ENCODE data around the gene STPG3.
"Not testable (repeated sequence)": the region's sequence is repeated elsewhere in the genome, so short reads cannot be mapped to it uniquely, and the experiment has no call there.

DNA sequence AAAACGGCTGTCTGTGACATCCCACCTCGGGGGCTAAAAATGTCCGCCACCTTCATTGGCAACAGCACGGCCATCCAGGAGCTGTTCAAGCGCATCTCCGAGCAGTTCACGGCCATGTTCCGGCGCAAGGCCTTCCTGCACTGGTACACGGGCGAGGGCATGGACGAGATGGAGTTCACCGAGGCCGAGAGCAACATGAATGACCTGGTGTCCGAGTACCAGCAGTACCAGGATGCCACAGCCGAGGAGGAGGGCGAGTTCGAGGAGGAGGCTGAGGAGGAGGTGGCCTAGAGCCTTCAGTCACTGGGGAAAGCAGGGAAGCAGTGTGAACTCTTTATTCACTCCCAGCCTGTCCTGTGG is 7.8 kb upstream of the STPG3 start:
- not testable (repeated sequence) for TF ChIP-seq BCL6 (CRISPR knock-in tag; IDR thresholded peaks at IDR 0.05); COPS2 (conservative IDR thresholded peaks at IDR 0.05); TAF1 (IDR thresholded peaks at IDR 0.05; ENCODE audit: control insufficient read depth, extremely low read depth, insufficient read depth, low read length, severe bottlenecking); MTA3 (IDR thresholded peaks at IDR 0.05; ENCODE audit: borderline replicate concordance)
